ENCODE measurements around the gene PCDHB1. TPM values are rescaled to one million over a fixed set of nuclear protein-coding genes. Genes with fewer than 3 reads are reported as not detected.

The PCDHB1 gene
- total RNA-seq, 2 experiments from 2014 or later = not detected

DNA sequence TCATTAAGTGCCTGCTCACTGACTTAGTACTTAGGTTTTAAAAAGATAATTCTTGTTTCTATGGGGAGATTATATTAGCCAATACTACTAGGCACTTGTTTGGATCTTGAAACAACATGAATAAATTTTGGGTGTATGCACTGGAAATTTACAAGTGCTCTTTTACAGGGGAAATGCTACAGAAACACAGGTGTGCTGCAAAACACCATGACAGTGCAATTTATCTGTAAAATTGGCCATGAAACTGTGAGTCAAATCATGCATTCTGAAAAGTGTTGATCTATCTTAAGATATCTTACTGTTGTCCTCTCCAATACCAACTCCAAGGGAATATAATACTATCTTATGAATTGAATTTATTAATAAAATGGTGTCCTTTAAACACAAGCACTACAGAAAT lies 12.1 kb upstream of the PCDHB1 start:
- ChIA-PET CTCF (no interaction called here), POLR2A (no interaction called here)
- Mint-ChIP-seq H3K36me3 (no peaks in the 10 kb centered on the region), H3K27me3 (peaks cover 4% of the 10 kb centered on the region), H3K4me3 (no peak overlapping the region), H3K27ac (no peak overlapping the region), H3K4me1 (ENCODE audit: low read depth) (no peaks in the 10 kb centered on the region), H3K9me3 (no peaks in the 10 kb centered on the region)
- no peak for DNase-seq
- intact Hi-C loops (cut with micrococcal nuclease) = no loop called here

DNA sequence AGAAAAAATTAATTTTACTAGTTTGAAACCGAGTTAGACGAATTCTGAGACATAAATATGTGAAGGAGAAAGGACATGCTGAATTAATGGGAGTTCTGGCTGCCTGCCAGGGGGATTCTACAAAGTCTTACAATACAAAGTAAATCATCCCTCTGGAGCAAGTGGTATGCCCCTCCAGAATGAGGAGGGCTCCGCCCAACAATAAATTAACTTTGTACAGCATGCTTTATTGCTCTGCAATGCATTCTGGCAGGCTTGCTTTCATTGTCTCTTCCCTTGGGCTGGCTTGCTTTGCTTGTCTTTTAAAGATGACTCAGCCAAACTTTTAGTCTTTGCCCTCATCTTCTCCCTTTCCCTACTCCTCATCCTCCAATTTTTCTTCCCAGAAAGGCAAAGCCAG lies 11.7 kb upstream of the PCDHB1 start:
- Mint-ChIP-seq H3K36me3 (no peaks in the 10 kb centered on the region), H3K9me3 (no peaks in the 10 kb centered on the region), H3K27ac (no peak overlapping the region), H3K27me3 (peaks cover 6% of the 10 kb centered on the region), H3K4me3 (no peak overlapping the region), H3K4me1 (ENCODE audit: low read depth) (no peaks in the 10 kb centered on the region)
- no peak for DNase-seq
- ChIA-PET CTCF (no interaction called here), POLR2A (no interaction called here)
- intact Hi-C loops (cut with micrococcal nuclease) = no loop called here

DNA sequence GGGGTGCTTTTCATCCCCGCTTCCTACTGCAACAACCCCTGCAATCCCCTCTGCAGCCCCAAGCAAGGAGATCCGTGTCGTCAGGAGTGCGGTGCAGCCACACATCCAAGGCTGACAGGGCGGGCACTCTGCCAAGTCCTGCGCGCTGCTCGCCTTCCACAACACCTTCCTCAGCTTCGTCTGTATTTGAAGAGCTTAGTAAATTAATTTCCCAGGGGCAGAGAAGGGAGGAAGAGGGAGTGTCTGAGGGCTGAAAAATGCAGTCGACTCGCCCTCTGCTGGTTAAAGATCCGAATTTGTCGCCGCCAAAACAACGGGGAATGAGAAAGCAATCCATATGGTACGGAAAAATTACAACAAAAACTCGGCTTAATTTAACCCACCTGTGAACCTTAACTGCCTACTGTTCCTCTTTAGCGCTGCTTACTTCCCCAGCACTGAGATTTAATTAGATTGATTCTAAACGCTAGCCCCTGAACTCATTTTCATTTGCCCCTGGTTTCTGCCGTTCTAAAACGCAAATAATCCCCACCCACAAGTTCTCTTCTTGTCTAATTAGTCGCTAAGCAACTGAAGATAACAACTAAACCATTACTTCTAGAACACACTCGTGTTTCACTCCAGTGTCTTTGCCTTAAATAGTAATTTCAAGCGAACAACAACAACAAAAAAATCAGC lies 10.9 kb upstream of the PCDHB1 start:
- ChIA-PET CTCF (interaction anchor here (1.1 kb wide), 1 partner anchor 54 kb away, joined by 4 read pairs; the partner anchor contains the start of gene PCDHB2), POLR2A (no interaction called here)
- intact Hi-C loops (cut with micrococcal nuclease) = loop anchor here (5.0 kb wide), 1 partner anchor 113 kb away; the partner anchor contains the start of gene PCDHAC1
- no peak for DNase-seq
- Mint-ChIP-seq H3K27me3 (peaks cover 10% of the 10 kb centered on the region), H3K9me3 (no peaks in the 10 kb centered on the region), H3K36me3 (no peaks in the 10 kb centered on the region), H3K4me1 (ENCODE audit: low read depth) (no peaks in the 10 kb centered on the region), H3K27ac (no peak overlapping the region), H3K4me3 (no peak overlapping the region)

- peak; percentile 83 for DNase-seq
- Mint-ChIP-seq H3K9me3 (no peaks in the 10 kb centered on the region), H3K36me3 (no peaks in the 10 kb centered on the region), H3K27ac (no peak overlapping the region), H3K4me1 (ENCODE audit: low read depth) (no peaks in the 10 kb centered on the region), H3K27me3 (peaks cover 9% of the 10 kb centered on the region), H3K4me3 (no peak overlapping the region)
- POLR2A ChIA-PET = no interaction called here
- intact Hi-C loops (cut with micrococcal nuclease) = loop anchor here (5.0 kb wide), 1 partner anchor 114 kb away; the partner anchor contains the start of gene PCDHAC1
- CTCF ChIA-PET = interaction anchor here (0.8 to 1.1 kb wide), 2 partner anchors 8 to 53 kb away, joined by 3 to 4 read pairs; partner anchors contain the start of gene PCDHB2
Observed at GRCh38 chr5:141040771-141041426, 10.3 kb upstream of the PCDHB1 start.

- Mint-ChIP-seq H3K36me3 (no peaks in the 10 kb centered on the region), H3K4me1 (ENCODE audit: low read depth) (no peaks in the 10 kb centered on the region), H3K27me3 (peaks cover 10% of the 10 kb centered on the region), H3K4me3 (no peak overlapping the region), H3K9me3 (no peaks in the 10 kb centered on the region), H3K27ac (no peak overlapping the region)
- intact Hi-C loops (cut with micrococcal nuclease) = loop anchor here (5.0 kb wide), 1 partner anchor 114 kb away; the partner anchor contains the start of gene PCDHAC1
- ChIA-PET POLR2A (no interaction called here), CTCF (interaction anchor here (0.8 to 1.6 kb wide), 3 partner anchors 8 to 115 kb away, joined by 3 to 4 read pairs (median 4); partner anchors contain the start of genes PCDHAC1 and PCDHB2)
- DNase-seq = no peak
Observed at GRCh38 chr5:141041427-141041785, 9.8 kb upstream of the PCDHB1 start.

- Mint-ChIP-seq H3K4me3 (no peak overlapping the region), H3K27me3 (peaks cover 15% of the 10 kb centered on the region), H3K4me1 (ENCODE audit: low read depth) (no peaks in the 10 kb centered on the region), H3K27ac (no peak overlapping the region), H3K9me3 (no peaks in the 10 kb centered on the region), H3K36me3 (no peaks in the 10 kb centered on the region)
- ChIA-PET POLR2A (no interaction called here), CTCF (interaction anchor here (0.8 to 1.6 kb wide), 2 partner anchors 116 to 167 kb away, joined by 3 to 4 read pairs; partner anchors contain the start of gene PCDHAC1)
- intact Hi-C loops (cut with micrococcal nuclease) = loop anchor here (5.0 kb wide), 1 partner anchor 115 kb away; the partner anchor contains the start of gene PCDHAC1
- DNase-seq = no peak
Observed at GRCh38 chr5:141042555-141042954, 8.6 kb upstream of the PCDHB1 start.

- no peaks in the 10 kb centered on the region for H3K36me3 Mint-ChIP-seq
Observed at GRCh38 chr5:141051521-141051866, 320 bp downstream of the PCDHB1 start.

DNA sequence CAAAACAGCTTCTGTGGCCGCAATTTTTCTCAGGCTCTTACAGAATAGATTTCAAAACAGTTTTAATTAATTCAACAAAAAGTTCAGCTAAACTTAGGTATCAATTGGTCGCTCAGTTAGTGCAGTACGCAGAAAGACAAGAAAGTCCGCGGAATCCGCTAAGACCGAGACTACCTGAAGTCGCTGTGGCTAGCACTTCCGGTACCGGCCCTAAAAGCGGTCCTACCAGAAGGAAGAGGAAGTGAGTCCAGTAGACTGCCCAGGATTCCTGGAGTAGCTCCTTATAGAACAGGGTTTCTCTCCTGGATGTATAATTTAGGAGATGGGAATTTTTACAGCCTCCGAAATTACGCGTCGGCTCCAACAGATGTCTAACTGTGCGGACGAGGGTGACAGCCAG lies 26.7 kb downstream of the PCDHB1 start:
- ChIA-PET CTCF (interaction anchor here (0.7 kb wide), 1 partner anchor 9 kb away, joined by 3 read pairs; no protein-coding TSS in a partner anchor), POLR2A (no interaction called here)
- peaks cover 10% of the 10 kb centered on the region for H3K27me3 Mint-ChIP-seq
- peaks cover 5% of the 10 kb centered on the region for H3K36me3 Mint-ChIP-seq
- H3K27ac Mint-ChIP-seq = no peak overlapping the region
- intact Hi-C loops (cut with micrococcal nuclease) = no loop called here
- peaks cover 2% of the 10 kb centered on the region for H3K4me1 Mint-ChIP-seq (ENCODE audit: low read depth)
- peaks cover 5% of the 10 kb centered on the region for H3K9me3 Mint-ChIP-seq
- H3K4me3 Mint-ChIP-seq = no peak overlapping the region
- no peak for DNase-seq

More at GRCh38 chr5:141051521-141051866, 320 bp downstream of the PCDHB1 start:
- peaks cover 25% of the 10 kb centered on the region for H3K27me3 Mint-ChIP-seq
- no peak for DNase-seq
- ChIA-PET CTCF (no interaction called here), POLR2A (no interaction called here)
- no peak overlapping the region for H3K4me3 Mint-ChIP-seq
- H3K9me3 Mint-ChIP-seq = no peaks in the 10 kb centered on the region
- intact Hi-C loops (cut with micrococcal nuclease) = no loop called here
- peaks cover 7% of the 10 kb centered on the region for H3K4me1 Mint-ChIP-seq (ENCODE audit: low read depth)
- no peak overlapping the region for H3K27ac Mint-ChIP-seq

GRCh38 chr5:141082228-141082627 lies 31.1 kb downstream of the PCDHB1 start:
- ChIA-PET CTCF (no interaction called here), POLR2A (no interaction called here)
- H3K4me1 Mint-ChIP-seq (ENCODE audit: low read depth) = peaks cover 6% of the 10 kb centered on the region
- no peaks in the 10 kb centered on the region for H3K9me3 Mint-ChIP-seq
- no peak overlapping the region for H3K4me3 Mint-ChIP-seq
- intact Hi-C loops (cut with micrococcal nuclease) = no loop called here
- no peak for DNase-seq
- H3K27me3 Mint-ChIP-seq = peaks cover 6% of the 10 kb centered on the region
- no peak overlapping the region for H3K27ac Mint-ChIP-seq
- H3K36me3 Mint-ChIP-seq = peaks cover 4% of the 10 kb centered on the region

GRCh38 chr5:141084487-141084989 lies 33.4 kb downstream of the PCDHB1 start:
- ChIA-PET POLR2A (no interaction called here), CTCF (interaction anchor here (0.7 to 0.8 kb wide), 2 partner anchors 139 to 409 kb away, joined by 3 read pairs; no protein-coding TSS in a partner anchor)
- H3K4me3 Mint-ChIP-seq = peak overlapping the region; percentile 78
- H3K9me3 Mint-ChIP-seq = no peaks in the 10 kb centered on the region
- DNase-seq = peak; percentile 67
- intact Hi-C loops (cut with micrococcal nuclease) = no loop called here
- H3K27me3 Mint-ChIP-seq = peaks cover 2% of the 10 kb centered on the region
- no peak overlapping the region for H3K27ac Mint-ChIP-seq
- peaks cover 4% of the 10 kb centered on the region for H3K36me3 Mint-ChIP-seq
- peaks cover 6% of the 10 kb centered on the region for H3K4me1 Mint-ChIP-seq (ENCODE audit: low read depth)

- peaks cover 29% of the 10 kb centered on the region for H3K27me3 Mint-ChIP-seq
- ChIA-PET POLR2A (no interaction called here), CTCF (interaction anchor here (0.8 to 1.2 kb wide), 3 partner anchors 8 to 54 kb away, joined by 3 to 4 read pairs (median 3); partner anchors contain the start of gene PCDHB5)
- H3K36me3 Mint-ChIP-seq = peaks cover 13% of the 10 kb centered on the region
- H3K9me3 Mint-ChIP-seq = peaks cover 18% of the 10 kb centered on the region
- H3K4me3 Mint-ChIP-seq = peak within 1 kb of the TSS; percentile 26
- peak; percentile 13 for DNase-seq
- intact Hi-C loops (cut with micrococcal nuclease) = no loop called here
- H3K27ac Mint-ChIP-seq = no peak within 1 kb of the TSS
- H3K4me1 Mint-ChIP-seq (ENCODE audit: low read depth) = no peaks in the 10 kb centered on the region
Observed at GRCh38 chr5:141094481-141095262, 43.5 kb downstream of the PCDHB1 start, which contains the start of gene PCDHB2. PCDHB2 (plus strand) TSS chr5:141094615; CDS start chr5:141094791, 176 bp downstream.

GRCh38 chr5:141095263-141095641 lies 44.1 kb downstream of the PCDHB1 start:
- Mint-ChIP-seq H3K27me3 (peaks cover 35% of the 10 kb centered on the region), H3K4me3 (no peak overlapping the region), H3K9me3 (peaks cover 22% of the 10 kb centered on the region), H3K4me1 (ENCODE audit: low read depth) (no peaks in the 10 kb centered on the region), H3K27ac (no peak overlapping the region), H3K36me3 (peaks cover 15% of the 10 kb centered on the region)
- no peak for DNase-seq
- CTCF ChIA-PET = interaction anchor here (0.8 to 0.9 kb wide), 2 partner anchors 9 to 40 kb away, joined by 3 read pairs; partner anchors contain the start of gene PCDHB5
- POLR2A ChIA-PET = no interaction called here
- intact Hi-C loops (cut with micrococcal nuclease) = no loop called here

Data from activated CD4-positive, alpha-beta memory T cell treated with anti-CD3 and anti-CD28 coated beads for 36 hours (primary cell).